ENCODE measurements around the gene ECT2. TPM values are rescaled to one million over a fixed set of nuclear protein-coding genes. Genes with fewer than 3 reads are reported as not detected.
"Not testable (repeated sequence)": the region's sequence is repeated elsewhere in the genome, so short reads cannot be mapped to it uniquely, and the experiment has no call there.

ECT2 gene
- total RNA-seq, 2 experiments from 2014 or later = 27.1 to 29.8 TPM

GRCh38 chr3:172752651-172753050, 2.1 kb downstream of the ECT2 start:
- Mint-ChIP-seq H3K4me3 (peak overlapping the region; percentile 1), H3K27me3 (no peaks in the 10 kb centered on the region), H3K36me3 (ENCODE audit: low read depth) (peaks cover 19% of the 10 kb centered on the region), H3K9me3 (no peaks in the 10 kb centered on the region), H3K4me1 (ENCODE audit: low read depth) (peaks cover 13% of the 10 kb centered on the region), H3K27ac (no peak overlapping the region)
- intact Hi-C loops (cut with micrococcal nuclease) = no loop called here
- ChIA-PET POLR2A (interaction anchor here (0.6 kb wide), 1 partner anchor 492 kb away, joined by 3 read pairs; no protein-coding TSS in a partner anchor), CTCF (interaction anchor here (1.3 kb wide), 1 partner anchor 11 kb away, joined by 3 read pairs; no protein-coding TSS in a partner anchor)
- no peak for DNase-seq
- TF ChIP-seq CTCF (IDR thresholded peaks at IDR 0.05) = no peak
- no peak for ATAC-seq

DNA sequence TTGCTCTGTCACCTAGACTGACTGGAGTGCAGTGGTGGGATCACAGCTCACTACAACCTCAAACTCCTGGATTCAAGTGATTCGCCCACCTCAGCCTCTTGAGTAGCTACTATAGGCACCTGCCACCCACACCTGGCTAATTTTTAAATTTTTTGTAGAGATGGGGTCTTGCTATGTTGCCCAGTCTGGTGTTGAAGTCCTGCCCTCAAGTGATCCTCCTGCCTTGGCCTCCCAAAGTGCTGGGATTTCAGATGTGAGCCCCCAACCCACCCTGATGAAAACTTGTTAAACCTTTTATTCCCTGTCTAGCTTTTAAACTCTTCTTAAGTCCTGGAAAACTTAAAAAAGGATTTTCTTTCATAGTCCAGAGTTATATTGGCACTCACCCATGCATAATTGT, 2.6 kb downstream of the ECT2 start:
- Mint-ChIP-seq H3K36me3 (ENCODE audit: low read depth) (peaks cover 21% of the 10 kb centered on the region), H3K9me3 (no peaks in the 10 kb centered on the region), H3K4me3 (no peak overlapping the region), H3K27me3 (no peaks in the 10 kb centered on the region), H3K27ac (no peak overlapping the region), H3K4me1 (ENCODE audit: low read depth) (peaks cover 13% of the 10 kb centered on the region)
- CTCF ChIA-PET = interaction anchor here (1.3 kb wide), 1 partner anchor 10 kb away, joined by 3 read pairs; no protein-coding TSS in a partner anchor
- no peak for ATAC-seq
- intact Hi-C loops (cut with micrococcal nuclease) = no loop called here
- DNase-seq = no peak
- TF ChIP-seq CTCF (IDR thresholded peaks at IDR 0.05) = no peak
- POLR2A ChIA-PET = interaction anchor here (0.6 to 1.2 kb wide), 2 partner anchors 18 to 491 kb away, joined by 3 read pairs; no protein-coding TSS in a partner anchor

DNA sequence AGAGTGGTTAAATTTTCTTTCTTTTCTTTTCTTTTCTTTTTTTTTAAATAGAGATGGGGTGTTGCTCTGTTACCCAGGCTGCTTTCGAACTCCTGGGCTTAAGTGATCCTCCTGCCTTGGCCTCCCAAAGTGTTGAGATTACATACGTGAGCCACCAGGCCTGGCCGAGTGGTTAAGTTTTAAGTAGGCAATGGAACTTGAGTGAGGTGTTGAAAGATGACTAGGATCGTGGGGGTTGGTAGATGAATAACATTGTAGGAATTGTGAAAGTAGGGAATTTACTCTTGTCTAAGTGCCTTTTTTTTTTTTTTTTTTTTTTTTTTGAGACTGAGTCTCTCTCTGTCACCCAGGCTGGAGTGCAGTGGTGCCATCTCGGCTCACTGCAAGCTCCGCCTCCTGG, 9.9 kb downstream of the ECT2 start:
- H3K27me3 Mint-ChIP-seq; H3K4me1 Mint-ChIP-seq (ENCODE audit: low read depth); DNase-seq; H3K27ac Mint-ChIP-seq; intact Hi-C loops (cut with micrococcal nuclease); H3K4me3 Mint-ChIP-seq; H3K9me3 Mint-ChIP-seq; POLR2A ChIA-PET; ATAC-seq: not testable (repeated sequence)
- CTCF ChIA-PET = interaction anchor here (1.9 kb wide), 1 partner anchor 87 kb away, joined by 5 read pairs; no protein-coding TSS in a partner anchor
- peaks cover 43% of the 10 kb centered on the region for H3K36me3 Mint-ChIP-seq (ENCODE audit: low read depth)

GRCh38 chr3:172766241-172766640, 15.7 kb downstream of the ECT2 start:
- POLR2A ChIA-PET = no interaction called here

GRCh38 chr3:172766718-172767405, 16.3 kb downstream of the ECT2 start:
- Mint-ChIP-seq H3K27me3 (no peaks in the 10 kb centered on the region), H3K4me1 (ENCODE audit: low read depth) (peaks cover 8% of the 10 kb centered on the region), H3K4me3 (no peak overlapping the region), H3K9me3 (no peaks in the 10 kb centered on the region), H3K27ac (no peak overlapping the region), H3K36me3 (ENCODE audit: low read depth) (peaks cover 65% of the 10 kb centered on the region)
- DNase-seq (no peak), ATAC-seq (no peak)
- ChIA-PET POLR2A (no interaction called here), CTCF (interaction anchor here (0.6 kb wide), 1 partner anchor 532 kb away, joined by 3 read pairs; no protein-coding TSS in a partner anchor)
- intact Hi-C loops (cut with micrococcal nuclease) = no loop called here
- no peak for TF ChIP-seq CTCF (IDR thresholded peaks at IDR 0.05)

More at GRCh38 chr3:172766241-172766640, 15.7 kb downstream of the ECT2 start:
- intact Hi-C loops (cut with micrococcal nuclease) = no loop called here
- DNase-seq (no peak), ATAC-seq (no peak)
- Mint-ChIP-seq H3K27me3 (no peaks in the 10 kb centered on the region), H3K4me1 (ENCODE audit: low read depth) (peaks cover 1% of the 10 kb centered on the region), H3K36me3 (ENCODE audit: low read depth) (peaks cover 59% of the 10 kb centered on the region), H3K4me3 (no peak overlapping the region), H3K9me3 (no peaks in the 10 kb centered on the region), H3K27ac (no peak overlapping the region)
- TF ChIP-seq CTCF (IDR thresholded peaks at IDR 0.05) = no peak
- CTCF ChIA-PET = interaction anchor here (0.6 kb wide), 1 partner anchor 533 kb away, joined by 3 read pairs; no protein-coding TSS in a partner anchor
